OCI-LY7 (cell line): Measurements from ENCODE around the gene GAPDHS. TPM values are rescaled to one million over a fixed set of nuclear protein-coding genes. Genes with fewer than 3 reads are reported as not detected.

Experiments
- BruUV-seq: library from RNA; stranded (reverse); fragments of 400-500 nt; replicated peaks from 2 replicates; lab custom pipeline; 2021; lab: Mats Ljungman, UMichigan
- CTCF ChIA-PET: fragments of 300-600 bp; sonication (Branson Sonifier 250); formaldehyde crosslinking; loops from one replicate; lab custom pipeline; 2022; ENCODE audit warnings: antibody characterized with exemption; ENCODE audit not compliant: unreplicated experiment; lab: Charles Lee
- POLR2A ChIA-PET: fragments of 300-600 bp; sonication (Branson Sonifier 250); formaldehyde crosslinking; loops from one replicate; lab custom pipeline; 2022; ENCODE audit warnings: antibody characterized with exemption; lab: Charles Lee
- DNase-seq: peaks from one replicate; pipeline ENCODE4 v3.0.0-alpha.2; 2015; ENCODE audit warnings: low spot score
- H2AFZ ChIP-seq: fragments of 200-600 bp; sonication (generic), shearing (Covaris generic); 2 replicates; pipeline ENCODE4 v1.6.1; 2014; ENCODE audit warnings: mild to moderate bottlenecking, antibody characterized with exemption, low read length, moderate library complexity
- H3K27ac ChIP-seq: fragments of 200-600 bp; sonication (generic); 2 replicates; pipeline ENCODE4 v1.5.1; 2014; ENCODE audit warnings: mixed run types, low read depth, mild to moderate bottlenecking, moderate library complexity, low read length, inconsistent platforms; ENCODE audit not compliant: poor library complexity, severe bottlenecking
- H3K36me3 ChIP-seq: fragments of 200-600 bp; sonication (generic); 2 replicates; pipeline ENCODE4 v1.6.1; 2014; ENCODE audit warnings: mild to moderate bottlenecking, antibody characterized with exemption, low read length, moderate library complexity, mixed read lengths; ENCODE audit not compliant: insufficient read depth
- H3K4me1 ChIP-seq: fragments of 200-600 bp; sonication (generic); 2 replicates; pipeline ENCODE4 v1.5.1; 2014; ENCODE audit warnings: mild to moderate bottlenecking, low read length; ENCODE audit not compliant: insufficient read depth, poor library complexity, severe bottlenecking
- H3K4me2 ChIP-seq: fragments of 200-600 bp; sonication (generic); 2 replicates; pipeline ENCODE4 v1.6.1; 2014; ENCODE audit warnings: mild to moderate bottlenecking, low read length
- H3K4me3 ChIP-seq: fragments of 200-600 bp; sonication (generic); 2 replicates; pipeline ENCODE4 v1.5.1; 2014; ENCODE audit warnings: mild to moderate bottlenecking, low read depth, low read length; ENCODE audit not compliant: poor library complexity, severe bottlenecking
- H3K79me2 ChIP-seq: fragments of 200-600 bp; sonication (generic); 2 replicates; pipeline ENCODE4 v1.6.1; 2016; ENCODE audit warnings: low read depth, mild to moderate bottlenecking, low read length, moderate library complexity, mixed read lengths; ENCODE audit not compliant: insufficient read depth
- H3K9me2 ChIP-seq: fragments of 200-600 bp; sonication (generic); 2 replicates; pipeline ENCODE4 v1.6.1; 2016; ENCODE audit warnings: mild to moderate bottlenecking, low read length, mixed read lengths; ENCODE audit not compliant: insufficient read depth
- H3K9me3 ChIP-seq: fragments of 200-600 bp; sonication (generic); 2 replicates; pipeline ENCODE4 v1.6.1; 2014; ENCODE audit warnings: mild to moderate bottlenecking, mixed run types, low read length, mixed read lengths
- H4K20me1 ChIP-seq: fragments of 200-600 bp; sonication (generic); 2 replicates; pipeline ENCODE4 v1.6.1; 2014; ENCODE audit warnings: mild to moderate bottlenecking, antibody characterized with exemption, low read length, moderate library complexity, mixed read lengths; ENCODE audit not compliant: insufficient read depth
- EZH2phosphoT487 ChIP-seq: fragments of 200-600 bp; sonication (generic); IDR thresholded peaks from 2 replicates; pipeline ENCODE4 v1.6.1; 2018; ENCODE audit warnings: low read depth, borderline replicate concordance, mild to moderate bottlenecking, mixed run types, antibody characterized with exemption, low read length, moderate library complexity, mixed read lengths
- intact Hi-C: fragments of 100-400 bp; cut with micrococcal nuclease; formaldehyde crosslinking; loops from one replicate; pipeline ENCODE4 v1.10.0; 2022; ENCODE audit not compliant: unreplicated experiment
- total RNA-seq, 2 experiments: library from RNA; depleted of rRNA in 1 of 2; stranded (reverse); fragments of >200 nt in 1 of 2; shearing (Covaris generic) in 1 of 2; gene quantifications; 2 replicates each; pipeline ENCODE4 v1.2.3, GENCODE V29; 2014 to 2022
- TF ChIP-seq, protein P1 (sequence below): fragments of 200-600 bp; sonication (generic); conservative IDR thresholded peaks from 2 replicates; pipeline ENCODE4 v1.5.1; 2014; ENCODE audit warnings: mild to moderate bottlenecking, antibody characterized with exemption, low read length, moderate library complexity, mixed read lengths

The GAPDHS gene
- total RNA-seq, 2 experiments from 2014 or later = not detected

DNA sequence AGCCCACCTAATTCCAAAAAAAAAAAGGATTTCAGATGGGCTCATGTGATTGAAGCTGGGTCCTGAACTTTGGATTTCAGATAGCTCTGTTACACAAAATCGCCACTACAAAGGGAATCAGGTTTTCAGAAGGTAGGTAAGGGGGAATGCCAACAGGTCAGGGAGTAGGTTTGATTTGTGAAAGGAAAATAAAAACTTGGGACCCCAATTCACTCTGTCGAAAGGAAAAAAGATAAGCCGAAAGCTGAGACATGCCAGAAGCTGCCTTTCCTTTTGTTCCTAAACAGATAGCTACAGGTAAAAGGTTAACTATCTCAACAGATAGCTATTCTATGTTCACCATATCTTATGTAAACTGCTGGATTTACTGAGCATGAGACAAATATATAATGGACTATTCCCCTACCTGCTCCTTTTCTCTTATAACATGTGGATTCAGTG is 47.0 kb upstream of the GAPDHS start:
- H2AFZ ChIP-seq = no peak overlapping the region

DNA sequence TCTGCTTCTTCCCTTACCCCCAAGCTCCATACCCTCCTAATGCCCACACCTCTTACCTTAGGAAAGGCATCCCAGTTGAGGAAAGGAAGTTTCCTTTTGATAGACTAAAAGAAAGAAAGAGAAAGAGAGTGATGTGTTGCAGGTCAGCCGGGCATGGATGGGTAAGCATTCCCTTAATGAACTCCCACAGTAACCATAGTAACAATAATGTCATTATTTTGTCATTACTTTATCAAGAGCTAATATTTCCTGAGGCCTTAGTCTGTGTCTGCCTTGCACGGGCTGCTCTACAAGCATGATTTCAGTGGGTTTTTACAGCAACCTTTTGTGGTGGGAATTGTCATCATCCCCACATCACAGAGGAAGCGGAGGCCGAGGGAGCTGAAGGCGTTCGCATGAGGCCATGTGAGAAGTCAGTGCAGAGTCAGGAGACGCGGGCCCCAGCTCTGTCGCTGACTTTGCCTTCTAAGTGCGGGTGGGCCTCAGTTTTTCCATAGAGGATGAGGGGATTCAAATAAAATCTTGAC is 45.5 kb upstream of the GAPDHS start:
- H3K4me1 ChIP-seq = peaks cover 11% of the 10 kb centered on the region
- TF ChIP-seq, protein P1, sequence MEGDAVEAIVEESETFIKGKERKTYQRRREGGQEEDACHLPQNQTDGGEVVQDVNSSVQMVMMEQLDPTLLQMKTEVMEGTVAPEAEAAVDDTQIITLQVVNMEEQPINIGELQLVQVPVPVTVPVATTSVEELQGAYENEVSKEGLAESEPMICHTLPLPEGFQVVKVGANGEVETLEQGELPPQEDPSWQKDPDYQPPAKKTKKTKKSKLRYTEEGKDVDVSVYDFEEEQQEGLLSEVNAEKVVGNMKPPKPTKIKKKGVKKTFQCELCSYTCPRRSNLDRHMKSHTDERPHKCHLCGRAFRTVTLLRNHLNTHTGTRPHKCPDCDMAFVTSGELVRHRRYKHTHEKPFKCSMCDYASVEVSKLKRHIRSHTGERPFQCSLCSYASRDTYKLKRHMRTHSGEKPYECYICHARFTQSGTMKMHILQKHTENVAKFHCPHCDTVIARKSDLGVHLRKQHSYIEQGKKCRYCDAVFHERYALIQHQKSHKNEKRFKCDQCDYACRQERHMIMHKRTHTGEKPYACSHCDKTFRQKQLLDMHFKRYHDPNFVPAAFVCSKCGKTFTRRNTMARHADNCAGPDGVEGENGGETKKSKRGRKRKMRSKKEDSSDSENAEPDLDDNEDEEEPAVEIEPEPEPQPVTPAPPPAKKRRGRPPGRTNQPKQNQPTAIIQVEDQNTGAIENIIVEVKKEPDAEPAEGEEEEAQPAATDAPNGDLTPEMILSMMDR = no peak
- TF ChIP-seq EZH2phosphoT487 = no peak
- no peak overlapping the region for H3K4me3 ChIP-seq
- no peak overlapping the region for H3K4me2 ChIP-seq
- no peaks in the 10 kb centered on the region for H3K9me3 ChIP-seq
- H2AFZ ChIP-seq = no peak overlapping the region
- no peaks in the 10 kb centered on the region for H3K36me3 ChIP-seq
- no TSS peak for BruUV-seq
- POLR2A ChIA-PET = no interaction called here
- H3K9me2 ChIP-seq = no peaks in the 10 kb centered on the region
- no peaks in the 10 kb centered on the region for H3K79me2 ChIP-seq
- CTCF ChIA-PET = no interaction called here
- H3K27ac ChIP-seq = no peak overlapping the region
- intact Hi-C loops = no loop called here
- DNase-seq = no peak
- no peaks in the 10 kb centered on the region for H4K20me1 ChIP-seq

More for the DNA sequence above, 47.0 kb upstream of the GAPDHS start:
- Histone ChIP-seq H4K20me1 (no peaks in the 10 kb centered on the region), H3K9me3 (no peaks in the 10 kb centered on the region), H3K9me2 (no peaks in the 10 kb centered on the region), H3K4me2 (no peak overlapping the region), H3K79me2 (no peaks in the 10 kb centered on the region), H3K36me3 (no peaks in the 10 kb centered on the region), H3K27ac (no peak overlapping the region), H3K4me3 (no peak overlapping the region), H3K4me1 (peaks cover 11% of the 10 kb centered on the region)
- POLR2A ChIA-PET = interaction anchor here (0.6 kb wide), 1 partner anchor 127 kb away, joined by 4 read pairs; no protein-coding TSS in a partner anchor
- no TSS peak for BruUV-seq
- DNase-seq = no peak
- CTCF ChIA-PET = interaction anchor here (0.6 to 1.2 kb wide), 2 partner anchors 9 to 210 kb away, joined by 3 to 4 read pairs; no protein-coding TSS in a partner anchor
- intact Hi-C loops = no loop called here
- TF ChIP-seq EZH2phosphoT487 = no peak
- TF ChIP-seq, protein P1 = no peak

DNA sequence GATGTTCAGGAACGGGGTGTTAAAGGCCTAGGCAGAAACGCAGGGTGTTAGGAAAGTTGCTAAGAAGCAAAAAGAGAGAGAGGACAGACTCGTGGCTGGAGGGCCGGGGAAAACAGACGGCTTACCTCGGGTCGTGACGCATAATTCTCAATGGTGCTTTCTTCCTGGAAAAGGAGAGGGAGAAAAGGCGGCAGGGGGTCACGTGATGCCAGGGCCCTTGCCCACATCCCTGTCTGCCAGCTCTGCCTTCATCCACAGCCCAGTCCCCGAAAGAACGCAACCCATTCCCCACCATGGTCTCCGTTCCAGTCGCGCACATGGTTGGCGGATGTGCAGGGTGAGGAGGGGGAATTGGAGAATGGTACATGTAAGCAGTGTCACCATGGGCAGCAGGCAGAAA is 44.6 kb upstream of the GAPDHS start:
- TF ChIP-seq, protein P1 = no peak
- no peak for TF ChIP-seq EZH2phosphoT487
- Histone ChIP-seq H2AFZ (no peak overlapping the region), H3K9me2 (no peaks in the 10 kb centered on the region), H3K4me2 (no peak overlapping the region), H3K4me3 (no peak overlapping the region), H3K79me2 (no peaks in the 10 kb centered on the region), H3K36me3 (no peaks in the 10 kb centered on the region), H3K9me3 (no peaks in the 10 kb centered on the region), H3K4me1 (peaks cover 11% of the 10 kb centered on the region), H3K27ac (no peak overlapping the region), H4K20me1 (no peaks in the 10 kb centered on the region)
- BruUV-seq = no TSS peak
- intact Hi-C loops = no loop called here
- ChIA-PET CTCF (no interaction called here), POLR2A (no interaction called here)
- DNase-seq = no peak
